Stimulated activated CD8-positive, alpha-beta memory T cell treated with anti-CD3 and anti-CD28 coated beads, Interleukin-4, amount 100 ng/mL, for 1 hour (primary cell): ENCODE data around the gene OR2F2.

ENCODE experiments used
- DNase-seq, 2 donors: peaks; one replicate each; pipeline ENCODE4 v3.0.0-alpha.2; 2020; ENCODE audit warnings: low read depth in 2 of 2, low spot score in 1 of 2

The OR2F2 gene

GRCh38 chr7:143913945-143914615, 21.0 kb upstream of the OR2F2 start:
- no peak for DNase-seq

DNA sequence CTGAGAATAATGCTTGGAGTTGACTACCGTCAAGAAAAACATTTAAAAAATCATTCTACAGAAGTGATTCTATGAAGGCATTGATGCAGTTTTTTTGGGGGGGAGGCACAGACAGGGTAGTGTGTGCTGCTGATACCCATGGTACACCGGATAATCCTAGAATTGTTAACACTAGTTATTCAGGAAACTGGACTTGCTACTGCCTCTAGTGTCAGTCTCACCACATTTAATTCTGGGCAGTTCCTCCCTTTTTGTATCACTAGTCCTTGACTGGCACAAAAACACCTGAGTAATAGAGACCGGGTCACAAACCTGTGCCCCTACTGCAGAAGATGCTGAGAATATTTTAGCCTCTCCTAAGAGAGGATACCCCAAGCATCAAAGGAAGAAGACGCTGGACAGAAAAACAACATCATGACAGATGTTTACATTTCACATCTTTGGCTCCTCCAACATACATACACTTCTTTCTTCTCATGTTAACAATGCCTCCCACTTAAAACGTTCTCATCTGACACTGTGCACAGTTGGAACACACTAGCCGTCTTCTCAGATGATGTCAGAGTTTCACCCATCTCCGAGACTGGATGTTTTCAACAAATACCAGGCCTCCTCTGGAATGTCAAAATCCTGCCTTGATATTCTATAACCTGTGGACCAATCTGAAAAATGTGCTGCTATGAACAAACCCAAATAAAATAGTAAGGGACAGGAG, 19.9 kb upstream of the OR2F2 start:
- DNase-seq: no peak

DNA sequence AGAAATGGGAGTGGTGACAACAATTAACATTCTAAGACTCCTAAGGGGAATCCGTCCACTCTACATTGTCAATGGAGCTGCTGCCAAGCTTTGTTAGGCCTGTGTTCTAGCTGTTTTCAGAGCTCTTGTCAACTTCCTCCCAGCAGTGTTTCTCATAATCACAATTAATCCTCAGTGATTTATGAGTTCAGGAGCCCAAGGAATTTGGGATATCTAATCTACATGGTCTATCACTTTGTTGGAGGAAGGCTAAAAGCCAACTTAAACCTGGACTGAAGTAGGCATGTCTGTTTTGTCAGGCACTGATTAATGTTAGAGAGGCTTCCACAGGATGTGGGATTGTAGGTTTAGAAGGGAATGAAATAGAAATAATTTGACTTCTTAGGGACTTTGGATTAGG, 10.2 kb upstream of the OR2F2 start:
- DNase-seq: no peak

DNA sequence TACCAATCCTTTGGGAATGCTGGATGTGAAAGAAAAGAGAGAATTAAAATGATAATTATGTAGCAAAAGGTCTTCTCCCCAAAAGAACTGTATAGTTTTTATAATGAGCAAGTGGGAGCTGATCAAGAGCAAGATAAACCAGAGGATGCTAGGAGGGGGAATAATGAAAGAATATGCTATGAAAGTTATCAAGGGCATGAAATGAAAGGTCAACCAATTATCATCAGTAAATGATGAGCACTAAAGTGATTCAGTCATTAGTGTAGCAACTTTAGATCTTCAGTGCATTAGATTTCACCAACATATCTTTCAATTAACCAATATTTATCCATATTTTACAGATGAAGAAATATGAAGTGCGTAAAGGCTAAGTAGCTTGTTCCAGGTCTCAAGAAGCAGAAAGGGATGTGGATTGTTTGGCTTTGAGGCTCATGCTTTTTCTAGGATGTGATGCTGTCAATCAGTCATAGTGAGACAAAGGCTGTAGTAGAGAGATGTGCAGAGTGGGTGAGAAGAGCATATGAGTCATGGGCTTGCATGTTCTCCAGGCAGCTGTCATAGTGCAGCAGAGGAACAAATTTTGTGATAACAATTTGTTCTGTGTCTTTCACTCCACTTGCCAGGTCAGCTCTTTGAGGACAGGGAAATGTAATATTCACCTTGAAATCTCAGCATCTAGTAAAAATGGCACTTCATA, 5.7 kb upstream of the OR2F2 start:
- DNase-seq: no peak

GRCh38 chr7:143931739-143932138, 3.3 kb upstream of the OR2F2 start:
- no peak for DNase-seq

- DNase-seq: no peak
Measured at GRCh38 chr7:143936087-143937009, 1.3 kb downstream of the OR2F2 start.

GRCh38 chr7:143938379-143939243, 3.6 kb downstream of the OR2F2 start:
- DNase-seq: no peak

DNA sequence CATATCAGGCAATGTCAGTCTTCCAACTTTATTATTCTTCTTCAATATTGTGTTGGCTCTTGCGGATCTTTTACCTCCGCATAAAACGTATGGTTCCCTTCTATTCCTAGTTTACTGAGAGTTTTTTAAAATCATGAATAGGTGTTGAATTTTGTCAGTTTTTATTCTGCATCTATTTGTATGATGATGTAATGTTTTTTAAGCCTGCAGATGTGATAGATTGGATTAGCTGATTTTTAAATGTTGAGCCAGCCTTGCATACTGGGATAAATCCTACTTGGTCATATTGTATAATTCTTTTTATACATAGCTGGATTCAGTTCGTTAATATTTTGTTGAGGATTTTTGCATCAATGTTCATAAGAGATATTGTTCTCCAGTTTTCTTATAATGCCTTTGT, 10.4 kb downstream of the OR2F2 start:
- DNase-seq: no peak

DNA sequence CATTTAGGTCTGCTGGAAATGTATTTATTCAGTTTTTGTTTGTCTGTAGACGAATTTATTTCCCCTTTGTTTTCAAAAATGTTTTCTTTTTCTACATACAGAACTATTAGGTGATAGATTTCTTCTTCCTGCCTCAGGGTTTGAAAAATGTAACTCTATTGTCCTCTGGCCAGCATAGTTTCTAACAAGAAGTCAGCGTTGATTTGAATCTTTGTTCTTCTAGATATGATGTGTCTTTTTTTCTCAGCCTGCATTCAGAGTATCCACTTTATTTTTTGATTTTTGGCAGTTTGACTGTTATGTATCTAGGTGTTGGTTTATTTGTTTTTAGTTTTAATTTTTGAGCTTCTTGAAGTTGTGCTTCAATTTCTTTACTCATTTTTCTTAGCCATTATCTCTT, 12.1 kb downstream of the OR2F2 start:
- no peak for DNase-seq

GRCh38 chr7:143948733-143949132, 13.7 kb downstream of the OR2F2 start:
- DNase-seq: no peak

DNA sequence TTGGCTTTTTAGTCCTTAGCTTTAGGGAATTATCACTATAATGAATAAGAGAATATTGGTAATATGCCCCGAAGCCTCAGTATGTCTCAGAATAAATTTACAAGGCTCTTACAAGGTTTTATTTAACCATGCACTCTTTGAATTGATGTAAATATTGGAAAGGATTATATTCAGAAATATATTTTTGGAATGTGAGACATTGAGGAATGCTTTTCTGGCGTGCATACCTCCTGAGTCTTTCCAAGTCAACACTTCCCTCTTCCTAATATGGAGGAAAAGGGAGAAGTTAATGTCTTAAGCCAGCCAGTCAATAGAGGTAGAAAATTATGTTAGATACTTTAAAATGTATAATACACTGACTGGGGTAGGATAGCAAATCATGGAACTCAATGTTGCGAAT, 18.4 kb downstream of the OR2F2 start:
- DNase-seq: no peak

DNA sequence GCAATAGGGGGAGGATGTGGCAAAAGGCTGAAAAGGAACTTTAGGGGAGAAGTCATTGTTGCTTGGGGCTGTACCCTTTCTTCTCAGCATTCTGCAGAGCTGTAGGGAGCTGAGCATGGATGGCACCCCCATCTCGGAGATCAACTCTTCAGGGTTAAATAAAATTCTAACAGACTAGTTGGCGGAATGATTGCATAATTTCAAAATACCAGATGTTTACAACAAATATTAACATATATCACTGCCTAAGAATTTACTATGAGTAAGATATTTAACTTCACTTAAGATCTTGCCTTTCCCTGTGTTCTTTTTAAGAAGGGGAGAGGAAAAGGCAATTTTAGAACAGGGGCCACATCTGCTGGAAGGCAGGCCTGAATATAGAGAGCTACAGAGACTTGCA, 19.1 kb downstream of the OR2F2 start:
- DNase-seq: no peak

DNA sequence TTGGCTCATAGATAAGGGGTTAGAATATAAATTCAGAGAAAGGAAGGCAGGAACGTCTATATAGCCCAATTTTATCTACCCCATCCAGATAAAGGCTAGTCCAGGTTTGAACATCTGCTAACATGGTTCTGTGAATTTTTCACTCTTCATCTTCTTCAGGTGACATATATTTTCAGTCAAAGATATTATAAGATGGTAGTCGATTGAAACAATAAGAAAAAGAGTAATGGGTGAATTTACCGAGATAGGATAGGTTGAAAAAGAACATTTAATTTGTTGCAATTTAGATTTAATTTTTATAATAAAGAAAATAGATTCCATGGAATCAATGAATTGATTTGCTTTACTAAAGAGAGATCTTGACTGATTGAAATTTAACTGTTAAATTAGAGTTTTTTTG, 19.5 kb downstream of the OR2F2 start, which contains the start of gene OR2F1:
Gene OR2F1, plus strand, starts transcription at position 301 of the 400 bp plus-strand sequence. CDS start 5,127 bp downstream, outside the sequence.
- DNase-seq: no peak

GRCh38 chr7:143958781-143959180, 23.7 kb downstream of the OR2F2 start:
- DNase-seq: no peak

- DNase-seq: no peak
Measured at GRCh38 chr7:143960813-143961610, 26.0 kb downstream of the OR2F2 start.

- no peak for DNase-seq
Measured at GRCh38 chr7:143965280-143965679, 30.2 kb downstream of the OR2F2 start.

DNA sequence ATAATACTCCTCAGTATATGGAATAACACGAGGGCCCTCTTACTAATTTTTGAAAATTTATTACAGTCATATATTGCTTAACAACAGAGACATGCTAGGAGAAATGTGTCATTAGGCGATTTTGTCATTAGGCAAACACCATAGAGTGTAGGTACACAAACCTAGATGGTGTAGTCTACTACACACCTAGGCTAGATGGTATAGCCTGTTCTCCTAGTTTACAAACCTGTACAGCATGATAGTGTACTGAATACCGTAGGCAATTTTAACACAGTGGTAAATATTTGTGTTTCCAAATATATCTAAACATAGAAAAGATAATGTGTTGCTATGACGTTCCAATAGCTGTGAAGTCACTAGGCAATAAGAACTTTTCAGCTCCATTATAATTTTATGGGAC, 32.4 kb downstream of the OR2F2 start:
- no peak for DNase-seq

DNA sequence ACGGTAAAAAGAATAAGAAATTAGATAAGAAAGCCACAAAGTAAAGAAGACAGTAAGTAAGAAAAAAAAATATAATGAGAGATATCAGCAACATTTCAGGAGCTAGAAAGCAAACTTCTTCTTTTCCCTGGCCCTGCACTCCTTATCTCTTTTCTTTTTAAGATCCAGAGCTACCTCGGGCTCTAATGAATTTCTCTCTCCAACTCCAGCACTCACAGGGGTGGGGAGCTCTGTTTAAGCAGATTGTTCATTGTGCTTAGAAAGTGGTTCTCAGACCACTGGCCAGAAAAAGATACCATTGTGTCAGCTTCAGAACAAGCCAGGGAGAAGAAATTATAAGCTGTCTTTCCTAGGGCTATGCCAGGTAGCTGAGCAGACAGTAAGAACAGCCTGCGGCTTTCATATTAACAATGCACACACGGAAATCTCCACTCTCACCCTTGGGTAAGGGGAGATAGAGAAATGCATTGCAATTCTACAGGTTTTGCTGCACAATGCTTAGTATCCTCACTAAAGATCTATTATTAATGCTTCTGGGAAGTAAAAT, 38.9 kb downstream of the OR2F2 start:
- DNase-seq: no peak

- no peak for DNase-seq
Measured at GRCh38 chr7:143974459-143974858, 39.4 kb downstream of the OR2F2 start.
